ENCODE results near the gene HAVCR2.

DNA sequence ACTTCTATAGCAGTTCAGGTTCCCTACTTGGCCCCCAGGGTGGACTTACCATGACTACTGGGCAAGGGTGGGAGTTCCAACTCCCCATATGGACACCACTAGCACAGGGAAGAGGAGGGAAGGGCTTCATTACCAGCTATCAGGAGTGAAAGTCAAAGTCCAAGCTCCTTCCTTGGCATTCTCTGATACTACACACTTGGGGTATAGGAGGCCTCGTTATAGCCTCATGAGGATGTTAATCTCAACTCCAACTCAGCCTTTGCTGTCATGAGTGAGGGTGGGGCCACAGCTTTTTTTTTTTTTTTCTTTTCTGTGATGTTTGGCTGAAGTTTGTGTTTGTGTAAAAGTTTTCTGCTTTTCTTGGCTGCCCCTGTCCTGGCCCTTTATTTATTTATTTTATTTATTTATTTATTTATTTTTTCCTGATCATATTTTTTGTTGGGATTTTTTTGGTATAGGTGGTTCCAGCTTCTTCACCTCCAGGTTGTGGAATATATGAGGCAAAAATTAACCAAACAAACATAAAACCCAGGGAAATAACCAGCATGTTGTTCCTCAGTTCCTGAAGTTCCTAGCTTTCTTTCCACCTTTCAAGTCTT is 48.5 kb upstream of the HAVCR2 start:
- no peak for TF ChIP-seq ZXDB (tag by site-specific recombination; IDR thresholded peaks at IDR 0.05)
- TF ChIP-seq, protein P1, sequence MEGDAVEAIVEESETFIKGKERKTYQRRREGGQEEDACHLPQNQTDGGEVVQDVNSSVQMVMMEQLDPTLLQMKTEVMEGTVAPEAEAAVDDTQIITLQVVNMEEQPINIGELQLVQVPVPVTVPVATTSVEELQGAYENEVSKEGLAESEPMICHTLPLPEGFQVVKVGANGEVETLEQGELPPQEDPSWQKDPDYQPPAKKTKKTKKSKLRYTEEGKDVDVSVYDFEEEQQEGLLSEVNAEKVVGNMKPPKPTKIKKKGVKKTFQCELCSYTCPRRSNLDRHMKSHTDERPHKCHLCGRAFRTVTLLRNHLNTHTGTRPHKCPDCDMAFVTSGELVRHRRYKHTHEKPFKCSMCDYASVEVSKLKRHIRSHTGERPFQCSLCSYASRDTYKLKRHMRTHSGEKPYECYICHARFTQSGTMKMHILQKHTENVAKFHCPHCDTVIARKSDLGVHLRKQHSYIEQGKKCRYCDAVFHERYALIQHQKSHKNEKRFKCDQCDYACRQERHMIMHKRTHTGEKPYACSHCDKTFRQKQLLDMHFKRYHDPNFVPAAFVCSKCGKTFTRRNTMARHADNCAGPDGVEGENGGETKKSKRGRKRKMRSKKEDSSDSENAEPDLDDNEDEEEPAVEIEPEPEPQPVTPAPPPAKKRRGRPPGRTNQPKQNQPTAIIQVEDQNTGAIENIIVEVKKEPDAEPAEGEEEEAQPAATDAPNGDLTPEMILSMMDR (tag by site-specific recombination; IDR thresholded peaks at IDR 0.05): no peak
- TF ChIP-seq ZNF558 (tag by site-specific recombination; IDR thresholded peaks at IDR 0.05): no peak
- no peak for TF ChIP-seq MYNN (tag by site-specific recombination; IDR thresholded peaks at IDR 0.05; ENCODE audit: borderline replicate concordance)
- TF ChIP-seq YY1 (tag by site-specific recombination; IDR thresholded peaks at IDR 0.05): no peak
- no peak for TF ChIP-seq ZNF776 (tag by site-specific recombination; IDR thresholded peaks at IDR 0.05; ENCODE audit: borderline replicate concordance)
- TF ChIP-seq ZNF624 (tag by site-specific recombination; IDR thresholded peaks at IDR 0.05): no peak
- no peak for TF ChIP-seq SP2 (tag by site-specific recombination; IDR thresholded peaks at IDR 0.05)
- no peak for TF ChIP-seq BCL6B (tag by site-specific recombination; IDR thresholded peaks at IDR 0.05)
- no peak for TF ChIP-seq ZNF174 (tag by site-specific recombination; IDR thresholded peaks at IDR 0.05)
- no peak for TF ChIP-seq ZNF837 (tag by site-specific recombination; IDR thresholded peaks at IDR 0.05)
- TF ChIP-seq ZNF335 (tag by site-specific recombination; conservative IDR thresholded peaks at IDR 0.05): no peak
- TF ChIP-seq RBAK (tag by site-specific recombination; IDR thresholded peaks at IDR 0.05): no peak

All from HEK293 (cell line).